GM06990 (cell line): ENCODE results near the gene MEOX1.

Source experiments
- DNase-seq: peaks from one replicate; pipeline ENCODE4 v3.0.0-alpha.2; 2011; ENCODE audit not compliant: insufficient read length; ENCODE audit errors: extremely low read depth
- H3K27me3 ChIP-seq: replicated peaks from 2 replicates; pipeline ENCODE4 v1.6.0; 2011; ENCODE audit warnings: low read length; ENCODE audit not compliant: control insufficient read depth, insufficient read depth
- H3K36me3 ChIP-seq: 2 replicates; pipeline ENCODE4 v1.5.1; 2011; ENCODE audit warnings: low read length; ENCODE audit not compliant: control insufficient read depth, insufficient read depth
- H3K4me3 ChIP-seq: replicated peaks from 2 replicates; pipeline ENCODE4 v1.5.1; 2011; ENCODE audit warnings: low read depth, mild to moderate bottlenecking, control low read depth, low read length
- TF ChIP-seq, protein P1 (sequence below): IDR thresholded peaks from 2 replicates; pipeline ENCODE4 v1.5.1; 2011; ENCODE audit warnings: low read length, control low read depth, mild to moderate bottlenecking, inconsistent platforms; ENCODE audit not compliant: insufficient read depth, poor library complexity, severe bottlenecking

Gene MEOX1

DNA sequence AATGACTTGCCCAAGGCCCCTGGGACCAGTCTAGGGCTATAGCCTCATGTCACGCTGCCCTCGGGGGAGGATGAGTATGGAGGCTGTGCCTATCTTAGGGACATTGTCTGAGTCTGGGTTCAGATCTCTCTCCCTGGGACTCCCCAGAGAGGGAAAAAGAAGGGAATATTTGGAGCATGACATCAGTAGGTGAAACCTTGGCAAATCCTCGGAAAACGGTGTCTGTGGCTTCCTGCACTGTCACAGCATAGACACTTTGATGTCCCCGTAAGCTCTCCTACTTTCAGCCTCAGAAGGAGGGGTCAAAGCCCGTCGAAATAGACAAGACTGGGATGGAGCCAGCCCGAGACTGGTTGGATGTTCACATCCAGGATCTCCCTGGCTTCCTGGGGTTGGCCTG, 11.3 kb downstream of the MEOX1 start:
- H3K27me3 ChIP-seq = no peaks in the 10 kb centered on the region
- TF ChIP-seq, protein P1, sequence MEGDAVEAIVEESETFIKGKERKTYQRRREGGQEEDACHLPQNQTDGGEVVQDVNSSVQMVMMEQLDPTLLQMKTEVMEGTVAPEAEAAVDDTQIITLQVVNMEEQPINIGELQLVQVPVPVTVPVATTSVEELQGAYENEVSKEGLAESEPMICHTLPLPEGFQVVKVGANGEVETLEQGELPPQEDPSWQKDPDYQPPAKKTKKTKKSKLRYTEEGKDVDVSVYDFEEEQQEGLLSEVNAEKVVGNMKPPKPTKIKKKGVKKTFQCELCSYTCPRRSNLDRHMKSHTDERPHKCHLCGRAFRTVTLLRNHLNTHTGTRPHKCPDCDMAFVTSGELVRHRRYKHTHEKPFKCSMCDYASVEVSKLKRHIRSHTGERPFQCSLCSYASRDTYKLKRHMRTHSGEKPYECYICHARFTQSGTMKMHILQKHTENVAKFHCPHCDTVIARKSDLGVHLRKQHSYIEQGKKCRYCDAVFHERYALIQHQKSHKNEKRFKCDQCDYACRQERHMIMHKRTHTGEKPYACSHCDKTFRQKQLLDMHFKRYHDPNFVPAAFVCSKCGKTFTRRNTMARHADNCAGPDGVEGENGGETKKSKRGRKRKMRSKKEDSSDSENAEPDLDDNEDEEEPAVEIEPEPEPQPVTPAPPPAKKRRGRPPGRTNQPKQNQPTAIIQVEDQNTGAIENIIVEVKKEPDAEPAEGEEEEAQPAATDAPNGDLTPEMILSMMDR = no peak
- H3K4me3 ChIP-seq = no peak overlapping the region
- no peak for DNase-seq
- H3K36me3 ChIP-seq = no peaks in the 10 kb centered on the region

DNA sequence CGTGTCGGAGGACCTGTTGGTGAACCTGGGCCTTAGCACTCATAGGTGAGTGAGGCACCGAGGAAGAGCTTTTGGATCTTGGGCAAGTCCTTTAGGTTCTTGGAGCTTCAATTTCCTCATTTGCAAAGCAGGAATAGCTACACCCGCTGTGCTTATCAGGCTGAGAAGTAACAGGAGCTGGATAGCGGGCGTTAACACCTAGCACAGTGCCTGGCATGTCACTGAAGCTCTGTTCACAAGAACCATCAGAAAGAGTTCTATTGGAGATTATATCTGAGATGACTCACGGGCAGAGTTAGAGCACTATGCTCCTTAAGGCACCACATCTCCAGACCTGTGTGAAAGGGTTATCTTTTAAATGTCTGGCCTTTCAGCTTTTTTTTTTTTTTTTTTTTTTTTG, 12.8 kb downstream of the MEOX1 start:
- no peaks in the 10 kb centered on the region for H3K27me3 ChIP-seq
- no peaks in the 10 kb centered on the region for H3K36me3 ChIP-seq
- no peak for DNase-seq
- TF ChIP-seq, protein P1 = no peak
- H3K4me3 ChIP-seq = no peak overlapping the region

DNA sequence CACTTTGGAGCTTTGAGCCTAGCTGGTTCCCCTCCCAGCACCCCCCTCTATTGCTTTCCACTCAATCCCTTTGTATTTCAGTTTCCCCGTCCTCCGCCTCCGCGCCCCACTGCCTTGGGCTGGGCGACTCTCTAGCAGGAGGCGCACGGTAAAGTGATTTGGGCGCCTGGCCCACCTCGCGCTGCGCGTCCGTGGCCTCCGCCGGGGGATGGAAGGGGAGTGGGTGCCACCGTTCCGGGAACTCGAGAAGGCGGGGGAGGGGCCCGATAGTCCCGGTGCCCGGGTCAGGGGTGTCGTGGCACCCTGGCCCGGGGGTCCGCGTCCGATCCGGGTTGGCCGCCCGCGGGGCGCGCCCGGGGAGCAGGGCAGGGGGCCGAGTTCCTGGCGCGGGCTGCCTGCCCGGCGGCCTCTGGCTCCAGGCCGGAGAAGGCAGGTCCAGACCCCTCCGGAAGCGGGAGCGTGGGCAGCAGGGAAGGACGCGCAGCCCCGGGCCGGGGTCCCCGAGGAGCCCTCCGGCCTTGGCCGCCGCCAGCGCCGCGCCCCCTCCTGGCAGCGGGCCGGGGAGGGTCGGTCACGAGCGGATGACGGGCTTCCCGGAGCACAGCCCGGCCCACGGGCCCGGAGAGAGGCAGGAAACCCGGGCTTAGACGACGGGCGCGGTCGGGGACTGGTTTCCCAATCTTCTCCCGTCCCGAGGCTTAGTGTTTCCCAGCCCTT, 15.8 kb downstream of the MEOX1 start:
- no peak overlapping the region for H3K4me3 ChIP-seq
- H3K36me3 ChIP-seq = no peaks in the 10 kb centered on the region
- DNase-seq = no peak
- TF ChIP-seq, protein P1 = no peak
- no peaks in the 10 kb centered on the region for H3K27me3 ChIP-seq

DNA sequence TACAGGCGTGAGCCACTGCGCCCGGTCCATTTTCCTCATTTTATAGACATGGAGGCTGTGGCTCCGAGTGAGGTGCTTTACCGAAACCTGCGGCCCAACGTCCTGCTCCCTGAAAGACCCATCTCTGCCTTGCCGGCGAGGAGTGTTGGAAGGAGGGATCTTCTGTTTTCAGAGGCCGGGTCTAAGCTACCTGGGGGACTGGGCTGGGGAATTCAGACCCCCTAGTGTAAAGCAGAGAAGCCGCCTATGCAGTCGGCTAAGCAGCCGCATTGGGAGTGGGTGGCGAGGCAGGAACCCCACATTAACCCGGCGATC, 16.3 kb downstream of the MEOX1 start:
- TF ChIP-seq, protein P1 = no peak
- Histone ChIP-seq H3K4me3 (no peak overlapping the region), H3K27me3 (no peaks in the 10 kb centered on the region)

DNA sequence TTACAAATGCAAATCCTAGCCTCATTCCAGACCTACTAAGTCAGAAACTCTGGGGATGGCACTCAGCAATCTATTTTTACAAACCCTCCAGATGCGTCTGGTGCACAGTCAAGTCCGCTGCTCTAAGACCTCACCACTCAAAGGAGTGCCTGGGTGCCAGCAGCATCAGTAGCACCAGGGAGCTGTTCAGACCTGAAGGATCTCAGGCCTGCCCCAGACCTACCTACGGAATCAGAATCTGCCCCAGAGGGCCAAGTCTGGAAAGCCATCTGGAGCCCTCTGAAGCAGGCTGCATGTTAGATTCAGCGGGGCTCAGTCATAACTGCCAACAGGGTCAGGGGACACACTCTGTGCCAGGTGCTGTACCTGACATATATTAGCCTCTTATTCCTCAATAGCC, 17.6 kb downstream of the MEOX1 start:
- H3K36me3 ChIP-seq = no peaks in the 10 kb centered on the region
- no peak overlapping the region for H3K4me3 ChIP-seq
- H3K27me3 ChIP-seq = no peaks in the 10 kb centered on the region
- TF ChIP-seq, protein P1 = no peak
- no peak for DNase-seq

More for the DNA sequence above, 16.3 kb downstream of the MEOX1 start:
- DNase-seq = no peak
- H3K36me3 ChIP-seq = no peaks in the 10 kb centered on the region

DNA sequence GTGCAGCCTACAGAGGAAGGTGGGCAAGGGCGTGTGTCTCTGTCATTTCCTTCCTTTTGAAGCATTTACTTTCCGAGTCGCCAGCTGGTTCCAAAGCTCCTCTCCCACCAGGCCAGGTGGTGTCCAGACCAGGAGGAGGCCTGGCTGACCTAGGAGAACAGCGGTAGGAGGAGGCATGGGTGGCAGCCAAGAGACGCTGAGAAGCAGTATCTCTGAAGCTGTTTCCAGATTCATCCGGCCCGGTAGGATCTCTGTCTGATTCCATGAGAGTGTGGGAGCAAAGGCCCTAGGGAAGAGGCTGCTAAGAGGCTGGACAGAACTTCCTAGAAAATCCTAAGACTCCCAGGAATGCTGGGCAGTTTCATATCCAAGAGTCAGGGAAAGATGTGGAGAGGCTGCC, 20.3 kb downstream of the MEOX1 start:
- Histone ChIP-seq H3K27me3 (no peaks in the 10 kb centered on the region), H3K36me3 (no peaks in the 10 kb centered on the region), H3K4me3 (no peak overlapping the region)
- TF ChIP-seq, protein P1 = no peak
- no peak for DNase-seq
